GM12878 (cell line): ENCODE measurements around the gene CKLF. TPM values are rescaled to one million over a fixed set of nuclear protein-coding genes. Genes with fewer than 3 reads are reported as not detected.
A peak's percentile ranks its signal among the peaks of the same experiment; 100 is the strongest.

Experiments used
- ATAC-seq: fragments of 200-7000 bp; cut with Tn5 transposase; 3 replicates; pipeline ENCODE4 v1.9.1; 2020; ENCODE audit warnings: mild to moderate bottlenecking, moderate library complexity
- BruUV-seq: library from RNA; stranded (reverse); fragments of 400-500 nt; replicated peaks from 2 replicates; lab custom pipeline; 2021; lab: Mats Ljungman, UMichigan
- CTCF ChIA-PET: fragments of 300-600 bp; sonication (Branson Sonifier 250); formaldehyde crosslinking; extraction: SDS; loops from one replicate; lab custom pipeline; 2021; ENCODE audit warnings: inconsistent platforms; lab: Yijun Ruan, JAX
- POLR2A ChIA-PET: fragments of 350-600 bp; formaldehyde crosslinking; extraction: SDS; loops from one replicate; lab custom pipeline; 2021; ENCODE audit warnings: inconsistent platforms; lab: Charles Lee
- RAD21 ChIA-PET: fragments of 300-600 bp; sonication (Branson Sonifier 250); formaldehyde crosslinking; loops from one replicate; lab custom pipeline; 2023; ENCODE audit warnings: antibody characterized with exemption; ENCODE audit not compliant: unreplicated experiment; lab: Charles Lee
- SMC1A ChIA-PET: fragments of 300-600 bp; sonication (Branson Sonifier 250); formaldehyde crosslinking; loops from one replicate; lab custom pipeline; 2023; ENCODE audit not compliant: unreplicated experiment, uncharacterized antibody; lab: Charles Lee
- DNase-seq: peaks from one replicate; pipeline ENCODE4 v3.0.0-alpha.2; 2011; ENCODE audit warnings: low read depth, low spot score
- FAIRE-seq: peaks from 3 replicates; lab custom pipeline; 2011; peaks lifted over from hg19 to GRCh38; lab: Jason Lieb, UNC
- H2AFZ ChIP-seq: 2 replicates; pipeline ENCODE4 v1.6.0; 2011; ENCODE audit warnings: low read depth, low read length, control low read depth; ENCODE audit not compliant: control insufficient read depth
- H3K27ac ChIP-seq: 2 replicates; pipeline ENCODE4 v1.5.1; 2011; ENCODE audit warnings: control low read depth; ENCODE audit not compliant: control insufficient read depth, insufficient read depth
- H3K27me3 ChIP-seq, 2 experiments: replicated peaks in 1 of 2; 2 replicates each; pipeline versions ENCODE4 v1.6.0 to v1.6.1; 2011; ENCODE audit warnings: low read length in 1 of 2; ENCODE audit not compliant: control insufficient read depth in 2 of 2, insufficient read depth in 2 of 2
- H3K36me3 ChIP-seq, 2 experiments: 2 replicates each; pipeline ENCODE4 v1.5.1; 2011; ENCODE audit warnings: low read length in 1 of 2; ENCODE audit not compliant: control insufficient read depth in 2 of 2, insufficient read depth in 2 of 2
- H3K4me1 ChIP-seq: 2 replicates; pipeline ENCODE4 v1.6.1; 2011; ENCODE audit warnings: mild to moderate bottlenecking, low read length, moderate library complexity, mixed read lengths; ENCODE audit not compliant: control insufficient read depth, insufficient read depth
- H3K4me2 ChIP-seq: 2 replicates; pipeline ENCODE4 v1.6.0; 2011; ENCODE audit warnings: control low read depth; ENCODE audit not compliant: control insufficient read depth, insufficient read depth
- H3K4me3 ChIP-seq: fragments of 200-600 bp; sonication (generic); 2 replicates; pipeline ENCODE4 v1.5.1; 2016
- H3K79me2 ChIP-seq: 2 replicates; pipeline ENCODE4 v1.6.0; 2011; ENCODE audit warnings: low read length; ENCODE audit not compliant: control insufficient read depth, insufficient read depth
- H3K9ac ChIP-seq: 2 replicates; pipeline ENCODE4 v1.8.0; 2011; ENCODE audit warnings: low read length, control low read depth, mixed read lengths; ENCODE audit not compliant: control insufficient read depth, insufficient read depth
- H3K9me3 ChIP-seq: replicated peaks from 3 replicates; pipeline ENCODE4 v1.5.1; 2011; ENCODE audit warnings: mild to moderate bottlenecking, low read length; ENCODE audit not compliant: control insufficient read depth, insufficient read depth
- H4K20me1 ChIP-seq: 2 replicates; pipeline ENCODE4 v1.6.0; 2011; ENCODE audit not compliant: control insufficient read depth, insufficient read depth
- BHLHE40 ChIP-seq, 2 experiments: fragments of 450-650 bp in 1 of 2; IDR thresholded peaks; 2 replicates each; pipeline ENCODE4 v1.6.1; 2011 to 2017; ENCODE audit warnings: low read depth in 2 of 2, borderline replicate concordance in 1 of 2, improper control_type of control experiment in 1 of 2, low read length in 1 of 2, mild to moderate bottlenecking in 1 of 2
- EED ChIP-seq: sonication (generic); IDR thresholded peaks from 2 replicates; pipeline ENCODE4 v1.6.1; 2016; ENCODE audit warnings: antibody characterized with exemption, low read depth
- HCFC1 ChIP-seq: fragments of 150-350 bp; IDR thresholded peaks from 2 replicates; pipeline ENCODE4 v1.6.1; 2014; ENCODE audit warnings: low read length
- KAT2A ChIP-seq: conservative IDR thresholded peaks from 2 replicates; pipeline ENCODE4 v1.6.1; 2011; ENCODE audit warnings: low read depth, low read length; ENCODE audit not compliant: control insufficient read depth
- KDM1A ChIP-seq: fragments of 200-600 bp; sonication (generic); IDR thresholded peaks from 2 replicates; pipeline ENCODE4 v1.6.1; 2016; ENCODE audit warnings: borderline replicate concordance
- PAX5 ChIP-seq: IDR thresholded peaks from 2 replicates; pipeline ENCODE4 v1.6.1; 2011; ENCODE audit warnings: low read depth, low read length, borderline replicate concordance
- RAD51 ChIP-seq: fragments of 450-650 bp; IDR thresholded peaks from 2 replicates; pipeline ENCODE4 v1.6.1; 2016; ENCODE audit warnings: moderate library complexity, mild to moderate bottlenecking, inconsistent platforms
- RELA ChIP-seq: fragments of 450-650 bp; IDR thresholded peaks from 2 replicates; pipeline ENCODE4 v1.8.0; 2014; ENCODE audit warnings: borderline replicate concordance; ENCODE audit not compliant: partially characterized antibody
- SMC3 ChIP-seq: IDR thresholded peaks from 2 replicates; pipeline ENCODE4 v1.6.1; 2011; ENCODE audit warnings: low read length, improper control_type of control experiment, borderline replicate concordance
- ZBTB33 ChIP-seq: fragments of 450-650 bp; IDR thresholded peaks from 2 replicates; pipeline ENCODE4 v1.6.1; 2017; ENCODE audit warnings: mild to moderate bottlenecking
- ZSCAN29 ChIP-seq: fragments of 450-650 bp; IDR thresholded peaks from 2 replicates; pipeline ENCODE4 v1.6.1; 2017; ENCODE audit warnings: mild to moderate bottlenecking, moderate library complexity
- WGBS: methylation state at CpG from one replicate; pipeline ENCODE4 v1.1.6; 2016; ENCODE audit warnings: low lambda C conversion rate; ENCODE audit not compliant: insufficient replicate concordance, insufficient coverage; ENCODE audit errors: missing lambda C conversion rate; 5-methylcytosine and 5-hydroxymethylcytosine counted together
- in situ Hi-C: fragments of 300-500 bp; cut with MboI; formaldehyde crosslinking; loops from 9 replicates; pipeline ENCODE4 v1.14.3; 2018; ENCODE audit warnings: mixed read lengths
- intact Hi-C: fragments of 100-400 bp; cut with micrococcal nuclease; formaldehyde crosslinking; loops from one replicate; pipeline ENCODE4 v1.14.2; 2022; ENCODE audit not compliant: unreplicated experiment
- polyA plus RNA-seq, 11 experiments: library from polyadenylated mRNA; depleted of rRNA in 4 of 11; unstranded in 6 of 11; stranded (reverse) in 5 of 11; fragments of >200 nt; fragmentation: Nextera tagmentation in 4 of 11; fragmentation: Illumina TruSeq in 1 of 11; extraction: Ambion mirVana in 4 of 11; extraction: Trizol in 1 of 11; gene quantifications; 1 replicate in 1 of 11; 2 replicates in 10 of 11; pipeline versions ENCODE4 v1.2.1 to v1.2.3, GENCODE V29; 2011 to 2016; ENCODE audit warnings: inconsistent platforms in 2 of 11, missing spikeins in 2 of 11, low read depth in 1 of 11
- total RNA-seq, 4 experiments: library from RNA; depleted of rRNA in 3 of 4; stranded (reverse); fragments of >200 nt in 3 of 4; fragmentation: Illumina TruSeq in 1 of 4; extraction: Trizol in 1 of 4; gene quantifications; 2 replicates each; pipeline versions ENCODE4 v1.2.1 to v1.2.3, GENCODE V29; 2013 to 2021
- TF ChIP-seq, protein P1 (sequence below): fragments of 450-650 bp; IDR thresholded peaks from 2 replicates; pipeline ENCODE4 v1.6.1; 2014; ENCODE audit warnings: mild to moderate bottlenecking

Gene CKLF
- total and polyA plus RNA-seq, 10 of the 15 experiments (the other 5 are each of a cell fraction or from before 2014, with no cell fraction given) = 40.8 to 193 (median 109) TPM

DNA sequence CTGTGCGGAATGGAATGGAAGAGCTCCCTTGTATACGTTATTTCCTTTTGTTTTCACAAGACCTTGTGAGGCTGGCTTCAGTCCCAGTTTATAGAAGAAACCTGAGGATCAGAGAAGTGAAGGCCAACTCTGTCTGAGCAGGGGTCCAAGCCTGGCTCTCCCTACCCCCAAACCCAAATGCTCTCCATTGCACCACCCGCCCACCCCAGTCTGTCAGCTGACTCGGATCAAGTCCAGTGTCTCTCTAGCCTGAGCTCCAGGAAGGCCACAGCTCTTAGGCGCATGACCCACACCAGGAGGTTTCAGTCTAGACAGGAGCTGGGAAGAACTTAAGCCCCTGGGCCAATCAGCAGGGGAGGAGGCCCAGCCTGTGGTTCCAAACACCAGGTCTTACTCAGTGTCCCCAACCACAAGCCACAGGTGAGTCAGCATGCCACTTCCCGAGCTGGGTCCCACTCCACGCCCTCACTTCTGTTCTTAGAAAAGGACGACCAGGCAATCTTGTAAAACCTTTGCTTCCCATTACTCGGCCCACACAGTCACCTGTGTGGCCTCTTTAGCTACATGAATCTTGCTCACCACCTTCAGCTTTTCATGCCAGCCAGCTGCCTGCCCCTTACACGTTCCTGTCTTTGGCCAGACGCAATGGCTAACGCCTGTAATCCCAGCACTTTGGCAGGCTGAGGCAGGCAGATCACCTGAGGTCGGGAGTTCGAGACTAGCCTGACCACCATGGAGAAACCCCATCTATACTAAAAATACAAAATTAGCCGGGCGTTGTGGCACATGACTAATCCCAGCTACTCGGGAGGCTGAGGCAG lies 30.2 kb upstream of the CKLF start (continued):
- TF ChIP-seq BHLHE40 (IDR thresholded peaks at IDR 0.05; ENCODE audit: borderline replicate concordance in 1 of 2, low read depth in 2 of 2, low read length in 1 of 2) (peak; percentile 69 to 78), SMC3 (no peak), EED (peak; percentile 99), PAX5 (peak; percentile 81; the same call in 1 of the 2 replicates), ZBTB33 (no peak), HCFC1 (no peak)

GRCh38 chr16:66522816-66523590 lies 29.4 kb upstream of the CKLF start:
- Histone ChIP-seq H3K4me2 (peak overlapping the region; percentile 60), H3K79me2 (no peaks in the 10 kb centered on the region), H3K4me1 (peaks cover 61% of the 10 kb centered on the region), H3K27ac (peak overlapping the region; percentile 78), H4K20me1 (no peaks in the 10 kb centered on the region), H3K36me3 (no peaks in the 10 kb centered on the region), H3K4me3 (peak overlapping the region; percentile 16; the same call in 1 of the 2 replicates), H3K9me3 (no peaks in the 10 kb centered on the region), H3K9ac (no peak overlapping the region; the same call in 1 of the 2 replicates), H3K27me3 (no peaks in the 10 kb centered on the region), H2AFZ (no peak overlapping the region)
- in situ Hi-C loops = no loop called here
- no peak for FAIRE-seq
- POLR2A ChIA-PET = interaction anchor here (0.9 to 3.5 kb wide), 10 partner anchors 13 to 47 kb away, joined by 3 to 21 read pairs (median 4); partner anchors contain the start of genes CKLF and TK2
- RAD21 ChIA-PET = interaction anchor here (0.8 to 3.2 kb wide), 13 partner anchors 10 to 85 kb away, joined by 3 to 15 read pairs (median 5); partner anchors contain the start of gene CKLF
- SMC1A ChIA-PET = interaction anchor here (0.5 to 5.4 kb wide), 9 partner anchors 15 to 59 kb away, joined by 3 to 86 read pairs (median 7); partner anchors contain the start of genes CKLF and TK2
- no peak for ATAC-seq
- 85% methylated on average over 11 of the region's 11 CpGs for WGBS
- CTCF ChIA-PET = interaction anchor here (0.5 to 6.0 kb wide), 11 partner anchors 14 to 117 kb away, joined by 3 to 35 read pairs (median 3); partner anchors contain the start of genes CKLF and TK2
- DNase-seq = no peak
- intact Hi-C loops = no loop called here
- no TSS peak for BruUV-seq
- TF ChIP-seq RAD51 (no peak), KDM1A (no peak), EED (no peak), KAT2A (no peak), RELA (no peak), ZSCAN29 (no peak)
- TF ChIP-seq, protein P1, sequence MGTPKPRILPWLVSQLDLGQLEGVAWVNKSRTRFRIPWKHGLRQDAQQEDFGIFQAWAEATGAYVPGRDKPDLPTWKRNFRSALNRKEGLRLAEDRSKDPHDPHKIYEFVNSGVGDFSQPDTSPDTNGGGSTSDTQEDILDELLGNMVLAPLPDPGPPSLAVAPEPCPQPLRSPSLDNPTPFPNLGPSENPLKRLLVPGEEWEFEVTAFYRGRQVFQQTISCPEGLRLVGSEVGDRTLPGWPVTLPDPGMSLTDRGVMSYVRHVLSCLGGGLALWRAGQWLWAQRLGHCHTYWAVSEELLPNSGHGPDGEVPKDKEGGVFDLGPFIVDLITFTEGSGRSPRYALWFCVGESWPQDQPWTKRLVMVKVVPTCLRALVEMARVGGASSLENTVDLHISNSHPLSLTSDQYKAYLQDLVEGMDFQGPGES = no peak
